Spinal cord (tissue), 10 donors: Measurements from ENCODE around the gene SOCS6. TPM values are rescaled to one million over a fixed set of nuclear protein-coding genes. Genes with fewer than 3 reads are reported as not detected.

Experiments used
- DNase-seq, 6 donors: peaks; one replicate each; pipeline versions ENCODE4 v3.0.0 to v3.0.0-alpha.2; 2013 to 2015; ENCODE audit warnings: low spot score in 6 of 6, low read depth in 4 of 6
- H3K27ac ChIP-seq: one replicate; pipeline ENCODE4 v1.5.1; 2013; ENCODE audit warnings: low read depth, low read length, control low read depth
- H3K27me3 ChIP-seq: one replicate; pipeline ENCODE4 v1.6.1; 2013; ENCODE audit warnings: low read length; ENCODE audit not compliant: control insufficient read depth, insufficient read depth
- H3K36me3 ChIP-seq: one replicate; pipeline ENCODE4 v1.6.1; 2013; ENCODE audit warnings: low read length; ENCODE audit not compliant: control insufficient read depth, insufficient read depth
- H3K4me1 ChIP-seq: one replicate; pipeline ENCODE4 v1.6.1; 2013; ENCODE audit warnings: low read length; ENCODE audit not compliant: control insufficient read depth, insufficient read depth
- H3K4me3 ChIP-seq: one replicate; pipeline ENCODE4 v1.5.1; 2013; ENCODE audit warnings: low read depth, low read length, control low read depth
- H3K9me3 ChIP-seq: one replicate; pipeline ENCODE4 v1.6.1; 2013; ENCODE audit warnings: low read length; ENCODE audit not compliant: control insufficient read depth, insufficient read depth
- WGBS: methylation state at CpG from one replicate; pipeline ENCODE4 v1.1.5; 2013; ENCODE audit warnings: missing lambda C conversion rate; ENCODE audit not compliant: insufficient coverage; 5-methylcytosine and 5-hydroxymethylcytosine counted together
- polyA plus RNA-seq, 2 donors: library from polyadenylated mRNA; unstranded; fragments of 120-200 nt; gene quantifications; one replicate each; pipeline ENCODE4 v1.2.1, GENCODE V29; 2013; ENCODE audit not compliant: insufficient read length in 2 of 2
- total RNA-seq, 2 donors: library from RNA; depleted of rRNA in 1 of 2; stranded (reverse); fragments of 120-200 nt in 1 of 2; fragments of >200 nt in 1 of 2; gene quantifications; one replicate each; pipeline versions ENCODE4 v1.2.3 to v1.2.4, GENCODE V29; 2013 to 2014
- donor health status: healthy.

The SOCS6 gene
- total and polyA plus RNA-seq, 4 donors = 19.0 to 41.8 (median 29.6) TPM

DNA sequence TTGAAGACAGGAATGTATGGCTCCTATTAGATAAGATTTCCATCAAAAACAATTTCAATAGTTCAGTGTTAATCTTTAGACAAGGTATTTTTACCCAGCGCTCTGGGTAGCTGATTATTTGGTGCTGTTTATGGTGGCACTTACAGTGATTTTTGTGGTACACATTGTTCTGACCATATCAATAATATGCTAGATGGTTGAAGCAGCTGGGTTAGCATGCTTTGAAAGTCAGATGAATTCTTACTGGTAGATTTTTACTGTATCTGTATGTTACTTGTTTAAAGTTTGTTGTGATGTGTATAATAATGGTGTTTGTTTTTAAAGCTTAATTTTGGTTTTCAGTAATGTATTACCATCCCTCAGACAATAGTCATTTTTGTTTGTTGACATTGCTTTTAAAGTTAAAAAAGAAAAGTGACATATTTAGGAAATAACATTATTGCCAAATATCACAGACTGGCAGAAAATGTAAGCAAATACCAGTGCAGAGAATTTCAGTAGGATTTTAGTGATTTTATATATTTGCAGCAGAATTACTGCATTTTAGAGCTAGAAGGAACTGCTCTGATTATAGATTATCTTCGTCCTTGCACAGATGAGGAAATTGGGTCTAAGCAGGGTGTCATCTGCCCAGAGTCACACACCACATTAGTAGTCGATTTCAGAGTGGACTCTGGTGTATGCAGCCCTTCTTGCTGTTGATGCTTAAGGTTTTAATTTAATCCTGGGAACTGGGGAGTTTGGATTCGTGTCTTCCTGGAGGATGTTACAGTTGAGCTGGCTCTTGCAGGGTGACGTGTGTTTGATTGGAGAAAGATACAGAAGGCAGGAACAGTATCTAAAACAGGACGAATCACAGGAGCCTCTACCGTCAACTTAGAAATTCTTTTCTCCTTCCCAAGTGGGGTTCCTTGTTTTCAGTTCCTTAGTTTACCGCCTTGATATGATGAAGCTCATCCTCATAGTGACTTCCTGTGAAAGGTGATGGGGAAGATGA is 6.6 kb downstream of the SOCS6 start:
- H3K4me1 ChIP-seq = peaks cover 22% of the 10 kb centered on the region
- H3K4me3 ChIP-seq = no peak overlapping the region
- H3K36me3 ChIP-seq = no peaks in the 10 kb centered on the region
- no peak for DNase-seq
- 25% methylated on average over 1 of the region's 8 CpGs for WGBS
- no peaks in the 10 kb centered on the region for H3K9me3 ChIP-seq
- no peak overlapping the region for H3K27ac ChIP-seq
- no peaks in the 10 kb centered on the region for H3K27me3 ChIP-seq

DNA sequence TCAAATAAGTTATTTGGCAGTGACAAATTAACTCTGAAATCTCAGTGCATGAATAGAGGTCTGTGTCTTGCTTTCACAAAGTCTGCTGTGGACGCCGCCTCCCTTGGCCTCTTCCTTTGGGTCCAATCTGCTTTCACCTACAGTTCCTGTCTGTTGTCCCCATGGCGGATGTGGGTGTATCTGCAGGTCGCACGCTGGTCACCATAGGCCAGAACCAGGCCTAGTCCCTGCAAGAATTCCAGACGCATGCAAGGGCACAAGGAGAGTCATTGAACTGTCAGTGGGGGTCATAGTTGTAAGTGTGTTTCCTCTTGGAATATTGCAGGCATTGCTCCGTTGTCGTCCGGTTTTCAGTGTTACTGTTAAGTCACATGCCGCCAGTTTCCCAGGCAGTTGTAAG is 7.4 kb downstream of the SOCS6 start:
- H3K9me3 ChIP-seq = no peaks in the 10 kb centered on the region
- H3K36me3 ChIP-seq = no peaks in the 10 kb centered on the region
- WGBS = 29% methylated on average over 8 of the region's 10 CpGs
- H3K27ac ChIP-seq = no peak overlapping the region
- peaks cover 14% of the 10 kb centered on the region for H3K4me1 ChIP-seq
- peak in 1 of 6 donors; percentile 15 for DNase-seq
- H3K27me3 ChIP-seq = no peaks in the 10 kb centered on the region
- H3K4me3 ChIP-seq = no peak overlapping the region

DNA sequence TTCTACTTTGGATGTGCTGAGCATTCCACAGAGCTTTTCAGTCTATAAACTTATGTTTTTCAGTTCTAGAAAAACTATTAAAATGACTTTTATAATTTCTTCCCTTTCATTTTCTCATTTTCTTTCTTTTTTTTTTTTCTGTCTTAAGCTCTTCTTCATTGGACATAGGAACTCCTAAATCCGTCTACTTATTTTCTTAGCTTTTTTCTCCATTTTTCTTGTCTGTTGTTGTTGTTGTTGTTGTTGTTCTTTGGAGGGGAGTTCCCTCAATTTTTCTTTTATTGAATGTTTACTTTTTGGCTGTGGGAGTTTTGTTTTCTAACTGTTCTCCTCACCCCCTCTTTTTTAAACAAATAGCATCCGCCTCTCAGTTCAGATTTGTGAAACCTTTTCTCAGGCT is 7.9 kb downstream of the SOCS6 start:
- Histone ChIP-seq H3K4me1 (peaks cover 17% of the 10 kb centered on the region), H3K27ac (no peak overlapping the region), H3K27me3 (no peaks in the 10 kb centered on the region), H3K9me3 (no peaks in the 10 kb centered on the region), H3K36me3 (no peaks in the 10 kb centered on the region), H3K4me3 (no peak overlapping the region)
- 86% methylated on average over 1 of the region's 2 CpGs for WGBS
- DNase-seq = no peak

DNA sequence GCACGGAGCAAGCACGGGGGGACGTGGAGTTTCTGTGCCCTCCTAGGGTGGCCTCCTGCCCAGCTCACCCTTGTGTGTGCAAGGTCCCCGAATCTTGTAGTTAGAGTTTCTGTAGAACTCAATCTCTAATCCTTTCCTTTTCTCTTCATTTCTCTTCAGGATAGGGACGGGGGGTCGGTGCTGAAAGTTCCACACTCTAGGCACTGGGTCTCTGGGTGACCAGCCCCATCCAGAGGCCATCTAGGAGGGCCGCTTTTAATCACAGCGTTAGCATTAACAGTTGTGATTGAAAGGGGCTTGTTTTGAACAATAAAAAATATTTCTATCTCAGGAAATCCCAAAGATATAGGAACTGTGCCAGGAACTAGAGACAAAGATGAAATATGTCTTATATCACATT is 10.5 kb downstream of the SOCS6 start:
- no peak overlapping the region for H3K27ac ChIP-seq
- H3K9me3 ChIP-seq = no peaks in the 10 kb centered on the region
- no peaks in the 10 kb centered on the region for H3K27me3 ChIP-seq
- no CpG with 5 or more reads among the region's 8 CpGs for WGBS
- H3K4me3 ChIP-seq = no peak overlapping the region
- no peaks in the 10 kb centered on the region for H3K36me3 ChIP-seq
- DNase-seq = no peak
- H3K4me1 ChIP-seq = peaks cover 11% of the 10 kb centered on the region

DNA sequence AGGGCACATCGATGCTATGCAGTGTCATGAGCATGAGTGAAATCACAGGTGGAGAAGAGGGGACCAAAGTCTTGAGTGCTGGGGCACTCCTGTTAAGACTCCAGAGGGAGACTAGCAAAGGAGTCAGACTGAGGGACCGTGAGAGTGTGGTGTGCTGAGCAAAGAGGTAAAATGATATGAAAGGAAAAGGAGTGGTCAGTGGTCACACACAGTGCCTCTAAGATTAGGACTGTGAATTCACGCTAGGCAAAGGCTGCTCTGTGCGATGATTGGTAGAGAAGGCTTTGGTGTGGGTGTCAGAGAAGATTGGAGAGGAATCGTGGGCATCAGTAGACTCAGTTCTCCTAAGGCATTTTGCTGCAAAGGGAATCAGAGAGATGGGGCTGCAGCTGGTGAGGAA is 12.8 kb downstream of the SOCS6 start:
- Histone ChIP-seq H3K27ac (no peak overlapping the region), H3K4me1 (peaks cover 7% of the 10 kb centered on the region), H3K36me3 (no peaks in the 10 kb centered on the region), H3K4me3 (no peak overlapping the region), H3K9me3 (no peaks in the 10 kb centered on the region), H3K27me3 (no peaks in the 10 kb centered on the region)
- 94% methylated on average over 5 of the region's 5 CpGs for WGBS
- no peak for DNase-seq

DNA sequence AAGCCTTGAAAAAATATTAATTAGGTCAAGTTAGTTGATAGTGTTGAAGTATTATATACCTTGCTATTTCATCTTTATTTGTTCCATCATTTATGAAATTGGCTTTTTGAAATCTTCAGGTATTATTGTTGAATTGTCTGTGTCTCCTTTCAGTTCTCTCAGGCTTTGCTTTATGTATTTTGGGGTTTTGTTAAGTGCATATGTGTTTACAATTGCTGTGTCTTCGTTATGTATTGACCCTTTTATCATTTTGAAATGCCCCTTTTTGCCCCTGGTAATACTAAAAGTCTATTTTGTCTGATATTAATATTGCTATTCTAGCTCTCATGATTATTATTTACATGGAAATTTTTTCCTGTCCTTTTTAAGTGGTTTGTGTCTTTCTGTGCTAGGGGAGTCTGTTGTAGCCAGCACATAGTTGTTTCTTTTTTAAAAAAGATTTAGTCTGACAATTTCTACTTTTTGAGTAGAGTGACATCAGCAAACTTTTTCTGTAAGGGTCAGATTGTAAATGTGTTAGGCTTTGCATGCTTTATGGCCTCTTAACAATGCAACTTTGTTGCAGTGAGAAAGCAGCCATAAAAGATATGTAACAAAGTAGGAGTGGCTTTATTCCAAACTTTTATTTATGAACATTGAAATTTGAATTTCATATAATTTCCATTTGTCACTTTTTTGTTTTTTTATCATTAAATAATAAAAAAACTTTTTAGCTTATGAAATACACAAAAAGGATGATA is 19.9 kb downstream of the SOCS6 start:
- no peak overlapping the region for H3K27ac ChIP-seq
- H3K4me1 ChIP-seq = no peaks in the 10 kb centered on the region
- no peaks in the 10 kb centered on the region for H3K9me3 ChIP-seq
- no peak for DNase-seq
- no peak overlapping the region for H3K4me3 ChIP-seq
- no CpG with 5 or more reads among the region's 1 CpG for WGBS
- H3K36me3 ChIP-seq = no peaks in the 10 kb centered on the region
- H3K27me3 ChIP-seq = no peaks in the 10 kb centered on the region

DNA sequence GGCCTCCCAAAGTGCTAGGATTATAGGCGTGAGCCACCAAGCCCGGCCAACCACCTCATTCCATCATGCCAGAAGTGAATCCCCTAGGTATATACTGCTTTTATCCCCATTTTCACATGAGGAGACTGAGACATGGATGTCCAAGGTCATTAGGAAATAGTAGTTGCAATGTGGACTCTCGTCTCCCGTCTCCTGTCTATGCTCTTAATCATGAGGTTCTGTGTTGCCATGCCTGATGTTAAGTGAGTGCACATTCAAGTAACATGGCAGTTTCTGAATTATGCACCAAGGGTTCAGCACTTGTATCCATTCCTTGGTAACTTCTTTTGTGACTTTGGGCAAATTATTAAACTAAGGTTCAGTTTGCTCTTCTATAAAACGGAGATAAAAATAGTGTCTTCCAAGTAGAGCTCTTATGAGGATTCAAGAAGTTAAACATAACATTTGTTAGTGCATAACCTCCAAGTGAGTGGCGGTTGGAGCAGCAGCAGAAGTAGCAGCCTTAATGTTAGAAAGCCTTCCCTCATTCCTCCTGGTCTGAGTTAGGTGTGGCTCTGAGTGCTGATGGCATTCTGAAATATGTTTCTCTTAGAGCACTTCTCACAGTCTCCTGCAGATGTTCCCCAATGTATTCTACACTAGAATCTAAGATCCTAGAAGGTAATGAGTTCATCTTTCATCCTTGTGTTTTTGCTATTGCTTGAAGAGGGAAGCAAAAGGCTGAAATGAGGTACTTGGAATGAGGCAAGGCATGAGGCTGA is 21.9 kb downstream of the SOCS6 start:
- Histone ChIP-seq H3K36me3 (no peaks in the 10 kb centered on the region), H3K4me3 (no peak overlapping the region), H3K27me3 (no peaks in the 10 kb centered on the region), H3K27ac (no peak overlapping the region), H3K4me1 (no peaks in the 10 kb centered on the region), H3K9me3 (no peaks in the 10 kb centered on the region)
- DNase-seq = no peak
- 100% methylated on average over 2 of the region's 6 CpGs for WGBS

DNA sequence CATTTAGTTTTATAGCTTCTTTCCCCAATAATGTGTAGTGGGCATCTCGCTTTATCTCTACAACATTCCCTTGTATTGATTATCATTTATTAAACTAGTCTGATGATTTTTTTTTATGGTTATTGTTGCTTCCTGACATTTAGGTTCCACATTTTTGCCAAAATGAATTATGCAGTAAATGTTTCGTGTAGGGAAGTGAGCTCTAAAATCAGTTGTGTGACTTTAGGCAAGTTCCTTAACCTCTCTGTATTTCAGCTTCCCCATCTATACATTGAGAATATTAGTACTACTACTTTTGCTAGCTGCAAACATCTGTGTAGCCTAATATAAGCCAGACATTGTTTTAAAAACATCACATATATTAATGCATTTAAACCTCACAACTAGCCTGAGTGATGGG is 22.9 kb downstream of the SOCS6 start:
- Histone ChIP-seq H3K27me3 (no peaks in the 10 kb centered on the region), H3K36me3 (no peaks in the 10 kb centered on the region), H3K4me3 (no peak overlapping the region), H3K4me1 (no peaks in the 10 kb centered on the region), H3K9me3 (no peaks in the 10 kb centered on the region), H3K27ac (no peak overlapping the region)
- DNase-seq = no peak
- no CpG with 5 or more reads among the region's 2 CpGs for WGBS

DNA sequence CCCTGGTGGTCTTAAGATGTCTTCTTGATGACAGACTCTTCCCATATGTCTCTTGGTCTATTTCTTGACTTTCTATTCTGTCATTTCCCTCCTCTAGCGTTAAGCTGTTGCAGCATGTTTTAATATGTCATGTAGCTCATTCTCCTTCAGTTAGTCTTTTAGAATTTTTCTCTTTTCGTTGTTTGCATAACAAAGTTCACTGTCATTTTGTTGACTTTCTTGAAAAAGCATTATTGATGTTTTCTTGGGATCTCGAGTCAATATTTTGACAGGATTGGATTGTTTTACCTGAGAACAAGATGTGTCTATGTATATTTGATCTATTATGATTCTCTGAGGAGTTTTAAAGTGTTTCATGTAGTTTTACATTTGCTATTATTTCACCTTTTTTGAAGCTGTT is 24.8 kb downstream of the SOCS6 start:
- no CpG with 5 or more reads among the region's 3 CpGs for WGBS
- H3K36me3 ChIP-seq = no peaks in the 10 kb centered on the region

More for the DNA sequence above, 24.8 kb downstream of the SOCS6 start:
- DNase-seq = no peak
- no peak overlapping the region for H3K4me3 ChIP-seq
- no peaks in the 10 kb centered on the region for H3K27me3 ChIP-seq
- H3K27ac ChIP-seq = no peak overlapping the region
- H3K4me1 ChIP-seq = no peaks in the 10 kb centered on the region
- H3K9me3 ChIP-seq = no peaks in the 10 kb centered on the region
